GM12875 (cell line): Measurements from ENCODE around the gene PURA.

Experiments used
- H3K4me3 ChIP-seq: one replicate; pipeline ENCODE4 v1.5.1; 2011; ENCODE audit warnings: low read depth, low read length, control low read depth
- TF ChIP-seq, protein P1 (sequence below): IDR thresholded peaks from 2 replicates; pipeline ENCODE4 v1.5.1; 2011; ENCODE audit warnings: low read depth, mild to moderate bottlenecking, control low read depth, inconsistent platforms, low read length, moderate library complexity, borderline replicate concordance; ENCODE audit not compliant: insufficient read depth

PURA gene

DNA sequence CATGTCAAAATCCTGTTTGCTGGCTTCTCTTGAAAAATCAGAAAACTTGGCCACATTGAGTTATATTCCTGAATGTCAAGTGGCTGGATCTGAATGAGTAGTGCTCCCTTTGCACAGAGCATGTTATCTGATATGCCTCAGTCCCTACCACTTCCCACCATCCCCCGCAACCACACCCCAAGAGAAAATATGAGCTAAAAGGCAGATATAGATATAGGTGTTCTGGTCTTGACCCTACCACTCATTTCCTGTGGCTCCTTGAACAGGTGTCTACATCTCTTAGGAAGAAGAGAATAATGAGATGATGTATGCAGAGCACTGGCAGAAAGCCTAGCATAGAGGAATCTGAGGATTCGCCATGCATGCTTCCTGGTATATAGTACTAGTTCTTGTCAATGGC lies 54.5 kb downstream of the PURA start:
- TF ChIP-seq, protein P1, sequence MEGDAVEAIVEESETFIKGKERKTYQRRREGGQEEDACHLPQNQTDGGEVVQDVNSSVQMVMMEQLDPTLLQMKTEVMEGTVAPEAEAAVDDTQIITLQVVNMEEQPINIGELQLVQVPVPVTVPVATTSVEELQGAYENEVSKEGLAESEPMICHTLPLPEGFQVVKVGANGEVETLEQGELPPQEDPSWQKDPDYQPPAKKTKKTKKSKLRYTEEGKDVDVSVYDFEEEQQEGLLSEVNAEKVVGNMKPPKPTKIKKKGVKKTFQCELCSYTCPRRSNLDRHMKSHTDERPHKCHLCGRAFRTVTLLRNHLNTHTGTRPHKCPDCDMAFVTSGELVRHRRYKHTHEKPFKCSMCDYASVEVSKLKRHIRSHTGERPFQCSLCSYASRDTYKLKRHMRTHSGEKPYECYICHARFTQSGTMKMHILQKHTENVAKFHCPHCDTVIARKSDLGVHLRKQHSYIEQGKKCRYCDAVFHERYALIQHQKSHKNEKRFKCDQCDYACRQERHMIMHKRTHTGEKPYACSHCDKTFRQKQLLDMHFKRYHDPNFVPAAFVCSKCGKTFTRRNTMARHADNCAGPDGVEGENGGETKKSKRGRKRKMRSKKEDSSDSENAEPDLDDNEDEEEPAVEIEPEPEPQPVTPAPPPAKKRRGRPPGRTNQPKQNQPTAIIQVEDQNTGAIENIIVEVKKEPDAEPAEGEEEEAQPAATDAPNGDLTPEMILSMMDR = no peak
- H3K4me3 ChIP-seq = no peak overlapping the region

DNA sequence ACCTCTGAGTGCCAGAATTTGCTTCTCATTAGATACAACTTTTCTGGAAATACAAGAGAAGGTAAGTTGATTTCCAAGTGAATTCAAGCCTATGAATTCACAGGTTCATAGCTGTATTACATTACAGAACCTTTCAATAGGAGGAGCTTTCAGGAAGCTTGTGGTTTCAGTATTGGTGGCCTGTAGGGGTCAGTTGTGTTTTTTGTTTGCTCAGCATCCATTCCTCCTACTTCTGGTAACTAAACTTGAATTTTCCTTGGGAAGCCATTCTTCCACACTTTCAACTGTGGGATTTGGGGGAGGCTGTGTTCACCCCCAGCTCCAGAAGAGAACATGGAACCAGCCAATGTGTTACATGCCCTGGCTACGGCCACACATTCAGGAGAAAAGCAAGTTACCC lies 55.5 kb downstream of the PURA start:
- TF ChIP-seq, protein P1 = no peak
- H3K4me3 ChIP-seq = no peak overlapping the region

DNA sequence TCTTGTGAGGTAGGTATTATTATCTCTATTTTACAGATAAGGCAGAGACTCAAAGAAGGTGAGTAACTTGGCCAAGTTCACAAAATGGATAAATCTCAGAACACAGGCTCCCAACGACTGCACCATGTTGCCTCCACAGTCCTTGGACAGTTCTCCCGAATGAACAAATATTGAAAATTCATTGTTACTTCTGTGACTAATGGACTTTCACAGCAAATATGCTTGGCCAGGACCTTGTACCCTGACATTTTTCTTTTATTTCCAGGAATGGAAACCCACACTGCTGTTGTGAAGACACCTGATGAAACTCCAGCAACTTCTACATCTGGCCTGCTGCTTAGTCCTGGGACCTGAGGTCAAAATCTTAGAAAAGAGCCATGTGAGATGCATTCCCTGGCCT lies 58.6 kb downstream of the PURA start:
- TF ChIP-seq, protein P1 = no peak
- no peak overlapping the region for H3K4me3 ChIP-seq

DNA sequence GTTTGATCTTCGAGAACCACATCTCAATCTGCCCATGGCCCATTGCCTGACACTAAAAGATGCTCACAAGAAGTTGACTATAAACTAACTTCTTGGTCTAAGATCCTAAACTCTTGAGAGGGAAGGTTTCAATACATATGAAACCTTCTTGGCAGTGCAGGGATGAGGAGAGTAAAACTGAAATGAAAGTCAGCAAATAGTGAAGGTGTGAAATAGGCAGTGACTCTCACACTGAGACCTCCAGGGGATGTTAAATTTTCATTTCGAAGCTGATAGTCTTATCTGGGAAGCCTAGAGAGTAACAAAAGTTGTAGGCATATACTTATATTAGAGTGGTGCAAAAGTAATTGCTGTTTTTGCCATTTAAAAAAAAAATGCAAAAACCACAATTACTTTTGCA lies 60.1 kb downstream of the PURA start:
- TF ChIP-seq, protein P1 = no peak
- H3K4me3 ChIP-seq = no peak overlapping the region

DNA sequence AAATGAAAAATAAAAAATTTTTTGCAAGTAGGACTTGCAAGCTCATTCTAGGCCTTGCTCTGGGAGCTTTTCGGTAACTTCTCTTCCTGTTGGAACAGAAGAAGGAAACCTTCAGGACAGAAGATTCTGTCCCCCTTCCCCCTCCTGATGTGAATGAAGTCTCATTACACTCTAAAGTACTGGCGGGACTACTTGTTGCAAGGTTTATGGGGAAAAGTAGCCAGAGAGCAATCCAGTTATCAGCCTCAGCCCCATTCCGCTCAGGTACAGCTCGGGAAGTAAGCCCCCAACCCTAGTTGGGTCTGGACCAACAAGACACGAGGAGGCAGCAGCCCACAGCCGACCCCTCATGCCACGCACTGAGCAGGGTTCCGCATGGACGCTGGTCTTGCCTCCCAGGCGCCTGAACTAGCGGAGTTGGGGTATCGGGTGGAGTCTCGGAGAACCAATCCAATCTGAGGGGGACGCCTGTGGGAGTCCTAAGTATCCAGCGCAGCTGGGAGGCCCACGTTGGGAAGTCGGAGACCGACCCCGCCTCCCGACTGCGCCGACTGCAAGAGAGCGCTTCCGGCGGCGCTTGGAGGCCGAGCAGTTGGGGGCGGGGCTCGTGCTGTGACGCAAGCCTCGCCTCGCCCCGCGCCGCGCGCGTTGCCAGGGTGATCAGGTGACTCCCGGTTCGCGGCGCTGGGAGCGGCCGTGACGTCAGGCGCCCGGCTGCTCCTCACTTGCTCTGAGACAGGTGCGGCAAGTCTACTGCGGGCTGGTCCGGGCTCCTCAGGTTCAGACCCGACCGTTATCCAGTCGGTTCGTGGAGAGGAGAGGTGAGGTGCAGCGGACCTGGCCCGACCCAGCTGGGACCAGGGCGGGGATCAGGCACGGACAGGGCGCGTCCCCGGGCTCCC lies 60.8 kb downstream of the PURA start, which contains the start of gene CYSTM1:
Gene CYSTM1 (plus strand): TSS at position 724 of the 902 bp plus-strand sequence. CDS start 19,278 bp downstream, outside the sequence.
- H3K4me3 ChIP-seq = peak within 1 kb of the TSS; percentile 96
- TF ChIP-seq, protein P1 = no peak
